Peyer's patch (tissue), 4 donors: ENCODE data around the gene OTULINL. TPM values are rescaled to one million over a fixed set of nuclear protein-coding genes. Genes with fewer than 3 reads are reported as not detected.

Experiments used
- DNase-seq, 3 donors: peaks; one replicate each; pipeline ENCODE4 v3.0.0-alpha.2; 2017 to 2019
- H3K27ac ChIP-seq, 4 donors: fragments of 200-600 bp; sonication (generic); one replicate each; pipeline ENCODE4 v1.5.1; 2016 to 2019
- H3K27me3 ChIP-seq, 2 donors: fragments of 200-600 bp; sonication (generic); one replicate each; pipeline ENCODE4 v1.5.1; 2019
- H3K36me3 ChIP-seq, 3 donors: fragments of 200-600 bp; sonication (generic); one replicate each; pipeline ENCODE4 v1.5.1; 2016 to 2019
- H3K4me1 ChIP-seq, 4 donors: fragments of 200-600 bp; sonication (generic); one replicate each; pipeline ENCODE4 v1.5.1; 2016 to 2019
- H3K4me3 ChIP-seq, 4 donors: fragments of 200-600 bp; sonication (generic); 1 replicate in 3 of 4; 2 replicates in 1 of 4; pipeline ENCODE4 v1.5.1; 2016 to 2019; ENCODE audit warnings: mild to moderate bottlenecking in 1 of 4
- H3K9me3 ChIP-seq, 4 donors: fragments of 200-600 bp; sonication (generic); one replicate each; pipeline ENCODE4 v1.5.1; 2016 to 2019; ENCODE audit warnings: mild to moderate bottlenecking in 1 of 4
- POLR2A ChIP-seq, 2 donors: fragments of 450-650 bp; IDR thresholded peaks; one replicate each; pipeline ENCODE4 v1.5.1; 2017; ENCODE audit warnings: antibody characterized with exemption in 2 of 2, mild to moderate bottlenecking in 2 of 2, moderate library complexity in 2 of 2
- total RNA-seq, 4 donors: library from RNA; depleted of rRNA; stranded (reverse); fragments of >200 nt; gene quantifications; one replicate each; pipeline ENCODE4 v1.1.0, GENCODE V29; 2016
- TF ChIP-seq, protein P1 (sequence below), 6 experiments: fragments of 450-650 bp in 4 of 6; fragments of 200-600 bp in 2 of 6; sonication (generic) in 1 of 6; IDR thresholded peaks; one replicate each; pipeline ENCODE4 v1.5.1; 2017 to 2019; ENCODE audit warnings: antibody characterized with exemption in 6 of 6, mild to moderate bottlenecking in 3 of 6, moderate library complexity in 1 of 6

OTULINL gene
- total RNA-seq, 4 donors from 2014 or later: 18.9 to 33.0 (median 28.8) TPM

DNA sequence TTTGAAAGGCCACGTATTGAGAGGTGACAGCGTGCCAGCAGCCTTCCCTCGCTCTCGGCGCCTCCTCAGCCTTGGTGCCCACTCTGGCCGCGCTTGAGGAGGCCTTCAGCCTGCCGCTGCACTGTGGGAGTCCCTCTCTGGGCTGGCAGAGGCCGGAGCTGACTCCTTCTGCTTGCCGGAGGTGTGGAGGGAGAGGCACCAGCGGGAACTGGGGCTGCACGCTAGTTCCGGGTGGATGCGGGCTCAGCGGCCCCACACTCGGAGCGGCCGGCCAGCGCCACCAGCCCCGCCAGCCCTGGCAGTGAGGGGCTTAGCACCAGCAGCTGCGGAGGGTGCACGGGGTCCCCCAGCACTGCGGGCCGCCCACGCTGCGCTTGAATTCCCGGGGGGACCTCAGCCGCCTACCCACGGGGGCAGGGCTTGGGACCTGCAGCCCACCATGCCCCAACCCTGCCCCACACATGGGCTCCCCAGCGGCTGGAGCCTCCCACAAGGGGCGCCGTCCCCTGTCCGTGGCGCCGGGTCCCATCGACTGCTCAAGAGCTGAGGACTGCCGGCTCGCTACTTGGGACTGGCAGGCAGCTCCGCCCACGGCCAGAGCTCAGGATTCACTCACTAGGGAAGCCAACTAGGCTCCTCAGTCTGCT, 4.4 kb upstream of the OTULINL start:
- Histone ChIP-seq H3K36me3 (no peaks in the 10 kb centered on the region), H3K4me3 (no peak overlapping the region), H3K9me3 (no peaks in the 10 kb centered on the region), H3K27me3 (no peaks in the 10 kb centered on the region), H3K4me1 (peaks cover 0 to 15% (median 6%) of the 10 kb centered on the region in 4 donors), H3K27ac (no peak overlapping the region)
- no peak for DNase-seq
- TF ChIP-seq, protein P1, sequence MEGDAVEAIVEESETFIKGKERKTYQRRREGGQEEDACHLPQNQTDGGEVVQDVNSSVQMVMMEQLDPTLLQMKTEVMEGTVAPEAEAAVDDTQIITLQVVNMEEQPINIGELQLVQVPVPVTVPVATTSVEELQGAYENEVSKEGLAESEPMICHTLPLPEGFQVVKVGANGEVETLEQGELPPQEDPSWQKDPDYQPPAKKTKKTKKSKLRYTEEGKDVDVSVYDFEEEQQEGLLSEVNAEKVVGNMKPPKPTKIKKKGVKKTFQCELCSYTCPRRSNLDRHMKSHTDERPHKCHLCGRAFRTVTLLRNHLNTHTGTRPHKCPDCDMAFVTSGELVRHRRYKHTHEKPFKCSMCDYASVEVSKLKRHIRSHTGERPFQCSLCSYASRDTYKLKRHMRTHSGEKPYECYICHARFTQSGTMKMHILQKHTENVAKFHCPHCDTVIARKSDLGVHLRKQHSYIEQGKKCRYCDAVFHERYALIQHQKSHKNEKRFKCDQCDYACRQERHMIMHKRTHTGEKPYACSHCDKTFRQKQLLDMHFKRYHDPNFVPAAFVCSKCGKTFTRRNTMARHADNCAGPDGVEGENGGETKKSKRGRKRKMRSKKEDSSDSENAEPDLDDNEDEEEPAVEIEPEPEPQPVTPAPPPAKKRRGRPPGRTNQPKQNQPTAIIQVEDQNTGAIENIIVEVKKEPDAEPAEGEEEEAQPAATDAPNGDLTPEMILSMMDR (IDR thresholded peaks at IDR 0.05): no peak
- no peak for TF ChIP-seq POLR2A (IDR thresholded peaks at IDR 0.05)

DNA sequence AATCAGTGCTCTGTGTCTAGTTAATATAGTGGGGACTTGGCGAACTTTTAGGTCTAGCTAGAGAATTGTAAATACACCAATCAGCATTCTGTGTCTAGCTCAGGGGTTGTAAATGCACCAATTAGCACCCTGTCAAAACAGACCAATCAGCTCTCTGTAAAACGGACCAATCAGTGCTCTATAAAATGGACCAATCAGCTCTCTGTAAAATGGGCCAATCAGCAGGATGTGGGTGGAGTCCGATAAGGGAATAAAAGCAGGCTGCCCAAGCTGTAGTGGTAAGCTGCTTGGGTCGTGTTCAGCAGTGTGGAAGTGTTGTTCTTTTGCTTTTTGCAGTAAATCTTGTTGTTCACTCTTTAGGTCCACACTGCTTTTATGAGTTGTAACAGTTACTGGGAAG, 3.6 kb upstream of the OTULINL start:
- Histone ChIP-seq H3K27ac (no peak overlapping the region), H3K27me3 (no peaks in the 10 kb centered on the region), H3K36me3 (no peaks in the 10 kb centered on the region), H3K4me3 (no peak overlapping the region), H3K9me3 (no peaks in the 10 kb centered on the region), H3K4me1 (peaks cover 0 to 17% (median 6%) of the 10 kb centered on the region in 4 donors)
- no peak for DNase-seq
- TF ChIP-seq, protein P1 (IDR thresholded peaks at IDR 0.05): no peak
- TF ChIP-seq POLR2A (IDR thresholded peaks at IDR 0.05): no peak

DNA sequence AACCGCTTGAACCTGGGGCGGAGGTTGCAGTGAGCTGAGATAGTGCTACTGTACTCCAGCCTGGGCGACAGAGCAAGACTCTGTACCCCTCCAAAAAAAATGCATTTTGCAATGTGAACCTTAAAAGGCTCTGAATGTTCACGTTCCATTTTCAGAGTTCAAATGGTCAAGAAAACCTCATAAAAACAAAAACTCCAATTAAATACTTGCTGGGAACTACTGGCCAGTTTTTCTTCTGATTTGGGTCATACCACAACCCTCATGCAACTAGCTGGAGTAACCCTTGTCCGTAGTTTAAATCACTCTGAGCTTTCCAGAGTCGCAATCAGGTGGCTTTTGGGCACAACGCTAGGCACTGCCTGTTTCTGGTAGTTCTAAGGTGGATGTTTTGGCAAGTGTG, 2.3 kb upstream of the OTULINL start:
- Histone ChIP-seq H3K27me3 (no peaks in the 10 kb centered on the region), H3K36me3 (no peaks in the 10 kb centered on the region), H3K27ac (no peak overlapping the region), H3K9me3 (no peaks in the 10 kb centered on the region), H3K4me3 (no peak overlapping the region), H3K4me1 (peaks cover 0 to 29% (median 7%) of the 10 kb centered on the region in 4 donors)
- TF ChIP-seq POLR2A (IDR thresholded peaks at IDR 0.05): no peak
- TF ChIP-seq, protein P1 (IDR thresholded peaks at IDR 0.05): no peak
- no peak for DNase-seq

DNA sequence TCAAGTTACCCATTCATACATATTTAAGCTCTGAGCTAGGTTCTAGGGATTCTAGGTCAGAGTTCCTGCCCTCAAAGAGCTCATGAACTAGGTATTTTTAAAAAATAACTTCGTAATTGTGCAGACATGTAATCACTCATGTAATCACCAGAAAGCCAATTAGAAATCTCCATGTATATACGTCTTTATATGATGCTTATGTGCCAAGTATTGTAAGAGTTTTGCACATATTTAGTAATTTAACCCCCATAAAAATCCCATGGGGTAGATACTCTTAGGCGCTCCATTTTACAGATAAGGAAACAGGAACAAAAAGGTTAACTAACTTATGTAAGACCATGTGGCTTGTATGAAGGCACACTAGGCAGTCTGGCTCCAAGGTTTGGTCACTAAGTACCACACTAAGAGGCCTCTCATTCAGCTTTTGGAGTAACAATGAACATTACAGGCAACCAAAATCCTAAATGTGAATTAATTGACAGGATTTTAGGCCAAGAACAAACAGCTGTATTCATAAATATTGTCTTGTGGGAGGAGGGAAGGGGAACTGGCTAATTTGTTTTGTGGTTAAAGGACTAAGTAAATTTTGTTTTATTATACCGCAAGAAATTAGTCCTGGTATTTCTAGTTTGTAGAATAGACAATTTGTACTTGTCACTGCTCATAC, 1.7 kb upstream of the OTULINL start:
- peak overlapping the region in 1 of 4 donors; percentile 10 for H3K27ac ChIP-seq
- no peaks in the 10 kb centered on the region for H3K36me3 ChIP-seq
- H3K9me3 ChIP-seq: no peaks in the 10 kb centered on the region
- no peak overlapping the region for H3K4me3 ChIP-seq
- TF ChIP-seq, protein P1 (IDR thresholded peaks at IDR 0.05): no peak
- no peak for TF ChIP-seq POLR2A (IDR thresholded peaks at IDR 0.05)
- H3K27me3 ChIP-seq: no peaks in the 10 kb centered on the region
- no peak for DNase-seq
- peaks cover 0 to 35% (median 7%) of the 10 kb centered on the region in 4 donors for H3K4me1 ChIP-seq

DNA sequence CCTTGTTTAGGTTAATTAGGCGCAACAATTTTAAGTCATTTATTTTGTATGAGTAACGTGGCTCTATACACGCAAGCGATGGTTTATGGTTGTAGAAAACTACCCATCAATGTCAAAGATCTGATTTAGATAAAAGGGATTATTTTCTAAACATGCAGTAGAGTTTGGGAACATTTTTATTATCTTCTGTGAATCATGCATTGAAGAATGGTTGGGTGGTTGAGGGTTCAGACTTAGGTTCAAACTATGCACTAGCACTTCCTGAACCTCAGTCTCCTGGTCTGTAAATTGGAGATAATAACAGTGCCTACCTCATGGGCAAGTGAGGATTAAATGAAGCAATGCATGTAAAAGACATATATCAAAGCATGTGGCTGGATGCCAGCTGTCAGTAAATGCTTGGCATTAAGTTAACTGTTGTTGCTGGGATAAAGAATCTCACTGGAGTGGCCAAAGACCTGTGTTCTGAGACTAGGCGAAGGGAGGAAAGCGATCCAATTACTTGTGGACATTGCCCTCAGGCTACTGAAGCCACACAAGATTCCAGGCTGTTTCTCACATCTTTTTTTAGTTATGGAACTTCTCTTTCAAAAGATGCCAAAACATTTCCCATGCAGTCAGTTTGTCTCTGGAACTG, 1.1 kb upstream of the OTULINL start:
- peak in 1 of 3 donors; percentile 69 for DNase-seq

More for the DNA sequence above, 1.1 kb upstream of the OTULINL start:
- no peaks in the 10 kb centered on the region for H3K27me3 ChIP-seq
- H3K9me3 ChIP-seq: no peaks in the 10 kb centered on the region
- TF ChIP-seq POLR2A (IDR thresholded peaks at IDR 0.05): no peak
- TF ChIP-seq, protein P1 (IDR thresholded peaks at IDR 0.05): no peak
- peak overlapping the region in 2 of 4 donors; percentile 89 to 99 for H3K4me3 ChIP-seq
- H3K4me1 ChIP-seq: peaks cover 0 to 37% (median 7%) of the 10 kb centered on the region in 4 donors
- H3K27ac ChIP-seq: peak overlapping the region in 3 of 4 donors; percentile 86 to 96 (median 90)
- no peaks in the 10 kb centered on the region for H3K36me3 ChIP-seq
